A549 (cell line): ENCODE results near the gene CLDND1. TPM values are rescaled to one million over a fixed set of nuclear protein-coding genes. Genes with fewer than 3 reads are reported as not detected.

Source experiments
- ATAC-seq, 2 experiments: fragments of 200-7000 bp in 1 of 2; fragments of >200 bp in 1 of 2; cut with Nextera tagmentation in 1 of 2; cut with Tn5 transposase in 1 of 2; 3 replicates each; pipeline versions ENCODE4 v1.8.0 to v1.9.1; 2018 to 2020; ENCODE audit warnings: mild to moderate bottlenecking in 1 of 2, moderate library complexity in 1 of 2
- CTCF ChIA-PET: fragments of 300-600 bp; sonication (Branson Sonifier 250); formaldehyde crosslinking; extraction: SDS; loops from one replicate; lab custom pipeline; 2021; ENCODE audit warnings: antibody characterized with exemption, inconsistent platforms; lab: Yijun Ruan, JAX
- POLR2A ChIA-PET: fragments of 350-600 bp; formaldehyde crosslinking; extraction: SDS; loops from one replicate; lab custom pipeline; 2021; ENCODE audit warnings: antibody characterized with exemption, inconsistent platforms; lab: Yijun Ruan, JAX
- DNase-seq, 2 experiments: peaks; one replicate each; pipeline versions ENCODE4 v3.0.0 to v3.0.0-alpha.2; 2011 to 2016; ENCODE audit warnings: low read depth in 1 of 2, low spot score in 1 of 2
- FAIRE-seq: peaks from 2 replicates; lab custom pipeline; 2011; peaks lifted over from hg19 to GRCh38; lab: Jason Lieb, UNC
- H3K27ac ChIP-seq, 2 experiments: fragments of >200 bp; sonication (Bioruptor Twin); formaldehyde crosslinking; 3 replicates each; pipeline ENCODE4 v1.5.1; 2016 to 2017
- H3K4me1 ChIP-seq: fragments of >200 bp; sonication (Bioruptor Twin); formaldehyde crosslinking; 3 replicates; pipeline ENCODE4 v1.6.1; 2016
- H3K4me2 ChIP-seq: fragments of >200 bp; sonication (Bioruptor Twin); formaldehyde crosslinking; 3 replicates; pipeline ENCODE4 v1.6.1; 2016
- H3K4me3 ChIP-seq: fragments of >200 bp; sonication (Bioruptor Twin); formaldehyde crosslinking; 3 replicates; pipeline ENCODE4 v1.5.1; 2016
- H3K9me3 ChIP-seq: fragments of >200 bp; sonication (Bioruptor Twin); formaldehyde crosslinking; 3 replicates; pipeline ENCODE4 v1.6.1; 2016
- CEBPB ChIP-seq, 2 experiments: fragments of >200 bp in 1 of 2; sonication (Bioruptor Twin) in 1 of 2; formaldehyde crosslinking in 1 of 2; IDR thresholded peaks; 2 replicates each; pipeline ENCODE4 v1.6.1; 2012 to 2016
- EHF ChIP-seq: fragments of 250-450 bp; sonication (Bioruptor Pico); IDR thresholded peaks from 2 replicates; pipeline ENCODE4 v1.5.0; 2020; ENCODE audit warnings: mild to moderate bottlenecking
- FOSL2 ChIP-seq, 2 experiments: fragments of 450-650 bp in 1 of 2; fragments of >200 bp in 1 of 2; sonication (Bioruptor Twin) in 1 of 2; formaldehyde crosslinking; IDR thresholded peaks; 2 replicates each; pipeline versions ENCODE4 v1.5.0 to v1.6.1; 2016 to 2020; ENCODE audit warnings: mild to moderate bottlenecking in 1 of 2, moderate library complexity in 1 of 2
- HEYL ChIP-seq: fragments of 250-450 bp; sonication (Bioruptor Pico); IDR thresholded peaks from 2 replicates; pipeline ENCODE4 v1.8.0; 2021; ENCODE audit warnings: mild to moderate bottlenecking, moderate library complexity
- HOXB5 ChIP-seq: fragments of 250-450 bp; sonication (Bioruptor Pico); IDR thresholded peaks from 2 replicates; pipeline ENCODE4 v1.5.0; 2020; ENCODE audit warnings: mild to moderate bottlenecking, moderate library complexity
- MAFK ChIP-seq: fragments of 450-650 bp; IDR thresholded peaks from 2 replicates; pipeline ENCODE4 v1.6.1; 2014; ENCODE audit not compliant: partially characterized antibody
- MAZ ChIP-seq: fragments of 150-350 bp; IDR thresholded peaks from 2 replicates; pipeline ENCODE4 v1.6.1; 2014; ENCODE audit warnings: antibody characterized with exemption, low read depth, low read length, borderline replicate concordance
- REST ChIP-seq: fragments of 200-600 bp; sonication (generic); IDR thresholded peaks from 2 replicates; pipeline ENCODE4 v1.6.1; 2016; ENCODE audit warnings: antibody characterized with exemption, mild to moderate bottlenecking, moderate library complexity
- TFCP2L1 ChIP-seq: fragments of 250-450 bp; sonication (Bioruptor Pico); IDR thresholded peaks from 2 replicates; pipeline ENCODE4 v1.5.0; 2021; ENCODE audit warnings: mild to moderate bottlenecking
- TP53 ChIP-seq: fragments of 250-450 bp; sonication (Bioruptor Pico); IDR thresholded peaks from 2 replicates; pipeline ENCODE4 v1.5.0; 2021; ENCODE audit warnings: mild to moderate bottlenecking, moderate library complexity
- ZNF302 ChIP-seq: fragments of 250-450 bp; sonication (Bioruptor Pico); IDR thresholded peaks from 2 replicates; pipeline ENCODE4 v1.9.0; 2021; ENCODE audit warnings: inconsistent platforms, mild to moderate bottlenecking, moderate library complexity
- WGBS: methylation state at CpG from one replicate; pipeline ENCODE4 v1.1.6; 2017; ENCODE audit errors: missing lambda C conversion rate; 5-methylcytosine and 5-hydroxymethylcytosine counted together
- polyA plus RNA-seq, 4 experiments: library from polyadenylated mRNA; depleted of rRNA in 3 of 4; stranded (reverse); fragments of >200 nt; fragmentation: RNase III in 1 of 4; extraction: RNeasy Plus Mini Kit Qiagen cat#74134 plus additional on column Dnase treatment in 1 of 4; gene quantifications; 2 replicates in 3 of 4; 3 replicates in 1 of 4; pipeline ENCODE4 v1.2.3, GENCODE V29; 2011 to 2017

The CLDND1 gene
- polyA plus RNA-seq, 2 of the 4 experiments (the other 2 are of a cell fraction) = 49.0 to 150 TPM

GRCh38 chr3:98521897-98522543 is 682 bp downstream of the CLDND1 start:
- POLR2A ChIA-PET = interaction anchor here (1.0 to 1.4 kb wide), 3 partner anchors 37 to 758 kb away, joined by 3 to 10 read pairs (median 4); partner anchors contain the start of genes ARL6 and CPOX
- ATAC-seq (peak; percentile 77 to 78), DNase-seq (peak; percentile 25 to 59), FAIRE-seq (no peak)
- CTCF ChIA-PET = interaction anchor here (0.9 to 1.2 kb wide), 3 partner anchors 15 to 73 kb away, joined by 3 read pairs; no protein-coding TSS in a partner anchor
- peak overlapping the region; percentile 92 for H3K4me3 ChIP-seq
- no peak for TF ChIP-seq TP53
- peak; percentile 32; the same call in 1 of the 2 replicates for TF ChIP-seq REST
- peak; percentile 39 for TF ChIP-seq MAFK
- TF ChIP-seq CEBPB (IDR thresholded peaks at IDR 0.05) = no peak
- TF ChIP-seq EHF (CRISPR knock-in tag) = no peak
- no peak for TF ChIP-seq ZNF302
- no peak for TF ChIP-seq FOSL2 (IDR thresholded peaks at IDR 0.05)
- TF ChIP-seq FOSL2 (CRISPR knock-in tag; IDR thresholded peaks at IDR 0.05) = no peak
- WGBS = 2% methylated on average over 16 of the region's 16 CpGs
- peak overlapping the region; percentile 95 to 97 for H3K27ac ChIP-seq
- H3K4me1 ChIP-seq = peaks cover 8% of the 10 kb centered on the region; the same call in 2 of the 3 replicates
- no peaks in the 10 kb centered on the region for H3K9me3 ChIP-seq
- peak overlapping the region; percentile 66 for H3K4me2 ChIP-seq

- Histone ChIP-seq H3K4me3 (no peak overlapping the region), H3K4me2 (no peak overlapping the region), H3K4me1 (peaks cover 8% of the 10 kb centered on the region; the same call in 2 of the 3 replicates), H3K9me3 (no peaks in the 10 kb centered on the region), H3K27ac (no peak overlapping the region)
- TF ChIP-seq REST (no peak), FOSL2 (IDR thresholded peaks at IDR 0.05) (no peak), FOSL2 (CRISPR knock-in tag; IDR thresholded peaks at IDR 0.05) (peak; percentile 4; the same call in 1 of the 2 replicates)
- 93% methylated on average over 1 of the region's 1 CpG for WGBS
- no peak for ATAC-seq
- no peak for DNase-seq
- CTCF ChIA-PET = no interaction called here
- POLR2A ChIA-PET = no interaction called here
- FAIRE-seq = no peak
These were observed 3.4 kb downstream of the CLDND1 start for GRCh38 chr3:98519351-98519750.

GRCh38 chr3:98518816-98519215 is 3.9 kb downstream of the CLDND1 start:
- POLR2A ChIA-PET = no interaction called here
- FAIRE-seq = no peak
- TF ChIP-seq TFCP2L1 (no peak), HEYL (no peak), REST (no peak), MAZ (no peak), HOXB5 (no peak)
- H3K9me3 ChIP-seq = no peaks in the 10 kb centered on the region
- CTCF ChIA-PET = no interaction called here
- H3K4me2 ChIP-seq = no peak overlapping the region
- no peak for DNase-seq
- no peak overlapping the region for H3K4me3 ChIP-seq
- H3K27ac ChIP-seq = no peak overlapping the region
- WGBS = 94% methylated on average over 2 of the region's 2 CpGs
- peaks cover 8% of the 10 kb centered on the region; the same call in 2 of the 3 replicates for H3K4me1 ChIP-seq
- no peak for ATAC-seq
